Ramos (cell line): ENCODE measurements around the gene CLDND1.

ENCODE experiments used
- in situ Hi-C: fragments of 300-500 bp; cut with MboI; formaldehyde crosslinking; loops from one replicate; pipeline ENCODE4 v1.14.3; 2022; ENCODE audit warnings: low sequenced_read_pairs; ENCODE audit not compliant: unreplicated experiment

CLDND1 gene

DNA sequence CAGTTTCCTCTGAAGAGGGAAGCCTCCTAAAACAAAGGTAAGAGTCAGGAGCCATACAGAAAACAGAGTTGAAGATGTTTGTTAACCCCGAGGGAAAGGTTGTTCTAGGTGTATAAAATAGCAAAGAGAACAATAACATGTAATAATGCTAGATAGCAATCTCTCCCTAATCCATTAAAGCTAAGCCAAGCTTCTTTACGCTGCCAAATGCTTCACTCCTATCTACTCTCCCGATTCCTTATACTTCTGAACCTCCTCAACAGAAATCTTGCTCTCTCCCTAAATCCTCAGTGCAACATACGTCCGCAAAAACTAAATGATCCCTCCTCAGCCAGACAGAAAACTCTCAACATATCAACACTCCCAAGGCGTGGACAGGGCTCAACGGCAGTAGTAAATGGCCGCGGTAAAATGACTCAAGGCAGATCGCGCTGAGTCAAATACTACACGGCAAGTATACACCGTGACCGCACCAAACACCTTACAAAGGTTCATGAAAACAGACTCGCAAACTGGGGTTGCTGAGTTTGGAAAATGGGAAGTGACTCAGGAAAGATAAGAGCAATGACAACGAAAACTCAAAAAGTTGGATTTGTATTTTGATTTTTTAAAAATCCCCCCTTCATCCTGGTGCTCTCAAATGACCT lies 682 bp downstream of the CLDND1 start:
- in situ Hi-C loops: no loop called here

DNA sequence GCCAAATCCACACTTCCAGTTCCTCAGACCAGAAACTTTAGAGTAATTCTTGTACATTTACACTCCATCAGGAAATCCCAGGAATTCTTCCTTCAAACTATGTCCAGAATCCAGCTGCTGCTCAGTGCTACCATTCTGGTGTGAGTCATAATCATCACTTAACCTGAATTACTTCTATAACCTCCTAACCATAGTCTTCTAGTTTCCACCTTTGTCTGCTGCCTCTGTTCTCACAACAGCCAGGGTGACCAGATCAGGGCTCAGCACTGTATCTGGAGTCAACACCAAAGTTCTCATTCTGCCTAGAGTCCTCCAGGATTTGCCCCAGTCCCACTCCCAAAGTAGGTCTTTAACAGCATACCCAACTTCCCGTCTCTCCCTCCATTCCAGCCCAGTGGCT lies 3.4 kb downstream of the CLDND1 start:
- in situ Hi-C loops: no loop called here

DNA sequence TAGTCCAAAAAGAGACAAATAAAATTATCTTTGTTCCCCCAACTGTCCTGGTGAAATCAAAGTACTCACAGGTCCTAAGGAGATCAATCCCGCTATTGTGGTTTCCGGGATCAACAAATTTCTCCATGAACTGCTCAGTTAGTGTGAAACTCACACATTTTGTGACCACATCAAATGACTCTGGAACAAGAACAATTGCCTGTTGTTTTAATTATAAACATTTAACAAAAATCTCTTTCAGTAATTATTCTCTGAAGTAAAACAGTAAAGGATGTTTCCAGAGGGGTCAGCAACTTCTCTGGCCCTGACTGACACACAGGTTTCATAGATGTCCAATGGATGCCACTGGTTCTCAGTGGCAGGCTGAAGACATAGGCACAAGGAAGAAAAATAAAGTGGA lies 3.9 kb downstream of the CLDND1 start:
- in situ Hi-C loops: no loop called here

DNA sequence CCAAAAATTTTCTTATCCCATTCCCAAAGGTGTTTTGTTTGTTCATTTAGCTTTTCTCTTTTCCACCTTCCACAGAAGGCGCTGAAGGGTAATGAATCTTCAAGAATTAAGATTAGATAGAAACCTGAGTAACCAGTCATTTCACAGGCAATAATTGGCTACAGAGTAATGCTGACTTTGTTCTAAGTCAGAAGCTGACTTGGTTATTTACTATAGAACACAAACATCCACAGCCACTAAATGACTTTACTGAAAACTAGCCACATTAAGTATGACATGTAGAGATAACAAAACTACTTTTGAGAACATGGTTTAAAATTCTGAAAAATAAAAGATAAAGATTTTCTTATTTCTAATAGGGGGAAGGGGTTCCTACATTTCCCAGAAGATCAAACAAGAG lies 7.8 kb downstream of the CLDND1 start:
- in situ Hi-C loops: no loop called here

DNA sequence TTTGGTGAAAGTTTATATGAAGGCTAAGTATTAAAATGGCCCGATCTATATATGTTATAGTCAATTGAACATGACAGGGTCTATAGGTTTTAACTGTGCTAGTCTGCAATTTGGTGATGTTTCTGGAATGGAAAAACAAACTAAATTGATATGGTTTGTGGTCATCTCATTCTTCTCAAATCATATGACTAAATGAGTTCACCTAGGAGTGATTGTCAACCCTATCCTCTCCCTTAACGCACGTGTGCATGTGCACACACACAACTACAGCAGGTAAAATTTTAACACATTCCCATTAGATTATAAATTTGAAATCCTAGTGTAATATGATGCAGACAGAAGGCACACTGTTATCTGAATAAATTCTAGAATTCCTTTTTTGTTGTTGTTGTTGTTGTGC lies 9.0 kb downstream of the CLDND1 start:
- in situ Hi-C loops: no loop called here

DNA sequence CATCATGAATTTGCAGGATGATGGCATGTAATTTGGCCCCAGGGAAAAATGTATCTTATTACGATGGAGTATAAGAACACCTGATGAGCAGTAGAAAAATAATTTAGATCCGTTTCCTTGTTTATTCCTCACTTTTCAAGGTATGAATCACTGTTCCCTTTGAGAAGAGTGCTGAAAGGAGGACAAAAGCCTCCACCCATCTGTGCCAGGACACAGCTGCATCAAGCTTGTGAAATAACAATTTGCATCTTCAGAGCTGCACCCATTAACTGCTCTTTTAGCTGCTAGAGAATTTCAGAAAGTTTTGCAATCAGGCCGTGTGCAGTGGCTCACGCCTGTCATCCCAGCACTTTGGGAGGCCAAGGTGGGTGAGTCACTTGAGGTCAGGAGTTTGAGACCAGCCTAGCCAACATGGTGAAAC lies 9.6 kb downstream of the CLDND1 start:
- in situ Hi-C loops: no loop called here

DNA sequence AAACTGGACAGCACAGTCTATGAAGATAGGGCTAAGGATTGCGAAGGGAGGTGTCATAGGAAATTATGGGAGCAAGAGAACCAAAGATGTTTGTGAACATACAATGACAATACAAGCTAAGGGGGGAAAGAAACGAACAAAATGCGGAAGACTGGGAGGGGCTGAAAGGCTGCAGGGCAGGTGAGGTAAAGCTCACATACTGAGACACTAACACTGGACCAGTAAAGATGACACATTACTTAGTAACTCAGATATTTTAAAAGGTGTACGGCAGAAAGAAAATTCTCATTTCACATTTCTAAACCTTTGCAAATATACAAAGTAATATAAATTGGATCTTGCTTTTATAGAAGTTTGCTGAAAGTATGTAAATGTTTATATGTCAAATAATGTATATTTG lies 10.1 kb downstream of the CLDND1 start:
- in situ Hi-C loops: no loop called here

DNA sequence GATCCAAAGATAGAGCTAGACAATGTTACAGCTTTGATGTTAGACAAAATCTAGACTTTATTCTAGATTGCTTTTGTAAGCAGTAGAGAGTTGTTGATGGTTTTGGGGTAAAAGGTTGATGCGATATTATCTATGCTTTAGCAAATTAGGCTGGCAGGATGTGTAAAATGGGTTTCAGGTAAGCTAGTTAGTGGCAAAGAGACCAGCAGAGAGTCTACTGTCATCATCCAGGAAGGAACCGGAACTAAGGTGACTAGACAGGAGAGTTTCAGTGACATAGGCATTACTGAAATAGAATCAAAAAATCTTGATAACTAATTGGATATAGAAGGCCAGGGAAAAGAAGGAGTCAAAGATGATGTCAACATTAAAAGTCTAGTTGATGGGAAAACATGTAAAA lies 14.1 kb downstream of the CLDND1 start:
- in situ Hi-C loops: no loop called here

DNA sequence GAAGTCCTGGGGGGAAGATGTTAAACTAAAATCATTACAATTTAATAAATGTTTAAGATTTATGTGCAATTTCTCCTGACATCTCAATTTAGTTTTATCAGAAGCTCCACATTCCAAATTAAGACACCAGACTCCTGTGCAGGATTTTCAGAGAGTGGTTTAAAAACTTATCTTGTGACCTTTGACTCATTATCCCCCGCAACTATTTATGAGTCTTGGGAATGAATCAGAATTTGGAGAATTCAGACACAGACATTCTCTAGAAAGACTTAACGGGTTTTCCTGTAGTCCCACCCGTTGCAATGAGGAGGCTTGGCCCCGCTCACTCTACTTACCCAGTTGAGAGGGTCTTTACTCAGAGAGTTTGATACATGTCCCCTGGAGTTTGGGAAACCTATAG lies 18.2 kb downstream of the CLDND1 start:
- in situ Hi-C loops: no loop called here

DNA sequence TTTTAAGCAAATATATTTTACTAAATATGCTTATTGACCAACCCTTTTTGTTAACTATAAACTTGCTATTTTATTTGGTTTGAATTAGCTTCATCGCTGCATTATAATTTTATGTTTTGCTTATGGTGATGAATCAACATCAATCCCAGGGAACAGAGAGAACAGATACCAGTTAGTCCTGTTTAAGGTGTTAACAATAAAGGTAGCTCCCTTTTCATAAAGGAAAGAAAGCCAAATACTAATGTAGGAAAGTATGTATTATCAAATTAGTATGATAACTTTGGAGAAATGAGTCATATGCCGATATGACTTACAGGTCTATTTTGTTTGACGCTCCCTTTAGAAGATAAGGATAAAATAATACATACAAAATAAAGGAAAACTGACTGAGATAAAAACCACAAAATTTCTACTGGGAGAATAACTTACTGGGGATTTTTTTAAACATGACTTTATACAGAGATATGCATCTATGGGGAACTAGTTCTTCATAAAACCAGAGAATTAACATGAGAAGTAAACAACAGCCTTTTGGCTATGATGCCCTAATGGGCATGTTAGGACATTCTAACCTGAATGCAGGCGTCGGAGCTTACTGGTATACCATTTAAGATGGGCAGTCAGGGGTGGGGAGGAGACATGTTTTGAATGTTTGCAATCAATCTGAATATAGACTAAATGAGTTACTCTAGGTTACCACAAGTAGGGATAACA lies 20.7 kb downstream of the CLDND1 start:
- in situ Hi-C loops: no loop called here

DNA sequence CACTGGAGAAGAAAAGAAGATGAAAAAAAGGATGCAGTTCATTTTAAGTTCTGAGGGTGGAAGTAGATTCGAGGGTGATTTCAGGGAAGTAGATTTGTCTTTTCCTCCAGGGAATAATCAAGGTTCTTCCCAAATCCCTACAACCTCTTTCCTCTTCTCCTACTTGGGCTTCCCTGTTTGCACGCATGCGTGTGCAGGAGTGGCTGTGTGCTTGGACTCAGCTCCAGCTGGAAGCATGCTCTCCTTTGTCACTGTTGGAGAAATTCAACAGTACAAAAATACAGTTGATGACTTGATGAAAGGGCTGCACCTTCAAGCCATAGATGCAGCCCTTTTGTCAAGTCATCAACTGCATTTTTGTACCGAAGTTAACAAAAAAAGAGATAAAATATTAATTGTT lies 21.4 kb downstream of the CLDND1 start:
- in situ Hi-C loops: no loop called here

DNA sequence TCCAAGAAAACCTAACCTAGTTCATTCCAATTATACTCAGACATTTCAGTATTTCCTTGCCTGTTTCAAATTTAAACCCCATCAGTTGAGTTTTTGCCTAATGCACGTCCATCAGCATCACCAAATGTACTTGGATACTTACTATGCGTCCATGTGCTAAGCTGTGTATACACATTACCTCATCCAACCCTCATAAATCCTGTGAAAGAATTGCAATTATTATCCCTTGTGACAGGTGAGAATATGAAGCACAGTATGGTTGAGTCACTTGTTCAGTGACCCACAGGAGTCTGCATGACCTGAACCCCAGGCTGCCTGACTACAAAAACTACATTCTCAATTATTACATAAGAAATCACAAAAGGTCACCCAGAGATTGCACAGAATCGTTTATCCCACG lies 22.7 kb downstream of the CLDND1 start:
- in situ Hi-C loops: no loop called here

DNA sequence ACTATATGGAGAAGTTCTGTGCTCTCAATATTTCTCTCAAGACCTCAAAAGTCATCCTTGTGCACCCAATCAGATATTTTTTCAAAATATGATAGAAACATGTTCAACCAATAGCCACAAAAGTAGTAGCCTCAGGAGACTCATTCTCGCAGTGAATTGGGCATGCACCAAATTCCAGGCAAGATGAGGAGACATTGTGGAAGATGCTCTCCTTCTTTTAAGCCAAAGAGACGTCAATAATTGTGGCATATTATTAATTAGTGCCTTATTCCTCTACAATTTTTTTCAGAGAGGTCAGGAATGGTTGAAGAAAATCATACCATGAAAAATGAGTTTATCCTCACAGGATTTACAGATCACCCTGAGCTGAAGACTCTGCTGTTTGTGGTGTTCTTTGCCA lies 25.3 kb downstream of the CLDND1 start, which contains the start of gene OR5K2:
OR5K2 (plus strand) TSS at position 301 of the 400 bp plus-strand sequence; CDS start at position 301, 0 bp downstream.
- in situ Hi-C loops: no loop called here

DNA sequence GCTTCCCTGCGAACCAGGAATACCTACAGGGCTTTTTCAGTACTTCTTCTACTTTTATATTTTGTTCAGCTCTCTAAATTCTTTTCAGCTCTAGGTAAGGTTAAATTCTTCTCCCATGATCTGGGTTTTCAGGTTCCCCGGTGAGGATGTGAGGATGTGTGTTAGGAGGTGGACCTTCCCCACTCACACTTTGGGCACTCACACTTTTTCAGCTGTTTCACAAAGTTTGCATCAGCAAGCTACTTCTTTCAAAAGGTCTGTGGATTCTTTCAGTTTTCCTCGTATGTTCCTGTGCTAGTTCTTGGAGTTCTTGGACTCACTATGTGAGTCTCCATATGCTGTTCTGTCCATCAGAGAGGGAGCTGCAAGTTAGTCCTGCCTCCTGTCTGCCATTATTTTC lies 39.1 kb downstream of the CLDND1 start:
- in situ Hi-C loops: no loop called here

DNA sequence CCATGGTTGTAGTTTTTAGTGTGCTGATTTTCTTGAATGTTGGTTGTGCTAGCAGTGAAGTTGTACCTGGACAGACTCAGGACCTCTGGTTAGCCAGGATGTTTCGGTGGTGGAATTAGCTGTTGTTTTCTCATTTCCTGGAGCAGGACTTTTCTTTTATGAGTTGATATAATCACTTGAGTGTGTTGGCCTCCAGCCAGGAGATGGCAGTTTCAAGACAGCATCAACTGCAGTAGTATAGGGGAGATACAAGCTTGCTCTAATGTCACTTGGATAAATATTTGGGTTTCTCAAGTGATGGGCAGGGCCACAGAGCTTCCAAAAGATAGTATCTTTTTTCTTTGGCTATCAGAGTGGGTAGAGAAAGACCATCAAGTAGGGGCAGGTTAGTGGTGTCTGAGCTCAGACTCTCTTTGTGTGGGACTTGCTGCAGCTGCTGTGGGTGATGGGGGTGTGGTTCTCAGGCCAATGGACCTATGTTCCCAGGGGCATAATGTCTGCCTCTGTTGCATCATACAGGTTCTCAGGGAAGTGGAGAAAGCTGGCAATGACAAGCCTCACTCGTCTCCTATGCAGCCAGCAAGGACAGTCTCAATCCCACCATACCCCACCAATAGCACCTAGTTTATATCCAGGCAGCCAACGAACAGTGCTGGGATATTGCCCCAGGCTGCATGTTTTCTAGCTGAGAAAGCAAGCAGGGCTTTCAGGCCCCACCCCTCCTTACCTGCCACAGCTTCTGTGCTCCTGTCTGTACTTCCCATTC lies 39.8 kb downstream of the CLDND1 start:
- in situ Hi-C loops: no loop called here
